Body of pancreas (tissue), 4 donors: ENCODE results near the gene CD82. TPM values are rescaled to one million over a fixed set of nuclear protein-coding genes. Genes with fewer than 3 reads are reported as not detected.

Experiments
- ATAC-seq: fragments of 150-250 bp; one replicate; pipeline ENCODE4 v1.9.1; 2016
- DNase-seq, 4 donors: peaks; one replicate each; pipeline ENCODE4 v3.0.0-alpha.2; 2019
- H3K27ac ChIP-seq, 4 donors: fragments of 200-600 bp; sonication (generic); 1 replicate in 3 of 4; 2 replicates in 1 of 4; pipeline versions ENCODE4 v1.5.1 to v1.6.1; 2016 to 2019; ENCODE audit warnings: mild to moderate bottlenecking in 1 of 4, mixed read lengths in 1 of 4, moderate library complexity in 1 of 4
- H3K27me3 ChIP-seq, 2 donors: fragments of 200-600 bp; sonication (generic); one replicate each; pipeline ENCODE4 v1.6.0; 2016; ENCODE audit warnings: mild to moderate bottlenecking in 1 of 2
- H3K36me3 ChIP-seq, 2 donors: fragments of 200-600 bp; sonication (generic); replicated peaks in 1 of 2; 2 replicates each; pipeline ENCODE4 v1.5.1; 2016; ENCODE audit warnings: low read depth in 2 of 2; ENCODE audit not compliant: insufficient read depth in 1 of 2
- H3K4me1 ChIP-seq: fragments of 200-600 bp; sonication (generic); one replicate; pipeline ENCODE4 v1.6.0; 2016
- H3K4me3 ChIP-seq, 2 donors: fragments of 200-600 bp; sonication (generic); 1 replicate in 1 of 2; 2 replicates in 1 of 2; pipeline ENCODE4 v1.5.1; 2016 to 2019
- H3K9me3 ChIP-seq, 3 donors: fragments of 200-600 bp; sonication (generic); 1 replicate in 2 of 3; 2 replicates in 1 of 3; pipeline ENCODE4 v1.5.1; 2016
- CTCF ChIP-seq, 7 experiments: fragments of 450-650 bp in 4 of 7; fragments of 200-600 bp in 3 of 7; sonication (generic) in 3 of 7; IDR thresholded peaks; one replicate each; pipeline ENCODE4 v1.5.1; 2016 to 2019; ENCODE audit warnings: antibody characterized with exemption in 7 of 7
- POLR2A ChIP-seq, 3 donors: fragments of 450-650 bp; IDR thresholded peaks; one replicate each; pipeline ENCODE4 v1.6.1; 2016; ENCODE audit warnings: antibody characterized with exemption in 3 of 3, mild to moderate bottlenecking in 2 of 3
- WGBS, 2 donors: methylation state at CpG; one replicate each; pipeline ENCODE4 v1.1.5; 2017; 5-methylcytosine and 5-hydroxymethylcytosine counted together
- intact Hi-C: fragments of 100-400 bp; cut with DNase I; formaldehyde crosslinking; loops from one replicate; pipeline ENCODE4 v1.15.1; 2023
- total RNA-seq, 2 donors: library from RNA; depleted of rRNA; stranded (reverse); fragments of >200 nt; gene quantifications; one replicate each; pipeline ENCODE4 v1.1.0, GENCODE V29; 2016

CD82 gene
- total RNA-seq, 2 donors from 2014 or later, result 11.4 to 13.5 TPM

- peaks cover 0 to 6% of the 10 kb centered on the region in 2 donors for H3K36me3 ChIP-seq
- H3K9me3 ChIP-seq, result no peaks in the 10 kb centered on the region
- no peaks in the 10 kb centered on the region for H3K27me3 ChIP-seq
- no peak for ATAC-seq
- no peak for TF ChIP-seq CTCF (IDR thresholded peaks at IDR 0.05)
- TF ChIP-seq POLR2A (IDR thresholded peaks at IDR 0.05), result no peak
- intact Hi-C loops, result no loop called here
- peak in 2 of 4 donors; percentile 6 to 8 for DNase-seq
- H3K4me3 ChIP-seq, result no peak overlapping the region
- H3K4me1 ChIP-seq, result peaks cover 6% of the 10 kb centered on the region
- 90 to 91% methylated on average over 14 to 22 of the region's 22 CpGs for WGBS, 2 donors
- H3K27ac ChIP-seq, result no peak overlapping the region
Observed at GRCh38 chr11:44618561-44619425, 53.3 kb downstream of the CD82 start.

GRCh38 chr11:44620328-44620725 lies 54.9 kb downstream of the CD82 start:
- 93 to 95% methylated on average over 2 to 5 of the region's 5 CpGs for WGBS, 2 donors

GRCh38 chr11:44621140-44621681 lies 55.7 kb downstream of the CD82 start:
- ATAC-seq, result peak; percentile 73
- H3K27me3 ChIP-seq, result no peaks in the 10 kb centered on the region
- no peak overlapping the region for H3K27ac ChIP-seq
- H3K4me1 ChIP-seq, result peaks cover 6% of the 10 kb centered on the region
- intact Hi-C loops, result loop anchor here (5.0 kb wide), 1 partner anchor 291 kb away; no protein-coding TSS in a partner anchor
- no peak for TF ChIP-seq POLR2A (IDR thresholded peaks at IDR 0.05)
- peak; percentile 66 to 85 (median 80) for TF ChIP-seq CTCF (IDR thresholded peaks at IDR 0.05)
- no peaks in the 10 kb centered on the region for H3K9me3 ChIP-seq
- DNase-seq, result peak; percentile 51 to 69 (median 59)
- no peak overlapping the region for H3K4me3 ChIP-seq
- 38 to 40% methylated on average over 18 to 24 of the region's 24 CpGs for WGBS, 2 donors
- H3K36me3 ChIP-seq, result peaks cover 0 to 3% of the 10 kb centered on the region in 2 donors

More at GRCh38 chr11:44620328-44620725, 54.9 kb downstream of the CD82 start:
- H3K9me3 ChIP-seq, result no peaks in the 10 kb centered on the region
- ATAC-seq (no peak), DNase-seq (peak in 2 of 4 donors; percentile 3 to 10)
- TF ChIP-seq POLR2A (IDR thresholded peaks at IDR 0.05) (no peak), CTCF (IDR thresholded peaks at IDR 0.05) (no peak)
- peaks cover 0 to 6% of the 10 kb centered on the region in 2 donors for H3K36me3 ChIP-seq
- peaks cover 6% of the 10 kb centered on the region for H3K4me1 ChIP-seq
- intact Hi-C loops, result loop anchor here (5.0 kb wide), 1 partner anchor 292 kb away; no protein-coding TSS in a partner anchor
- no peaks in the 10 kb centered on the region for H3K27me3 ChIP-seq
- no peak overlapping the region for H3K4me3 ChIP-seq
- H3K27ac ChIP-seq, result no peak overlapping the region

GRCh38 chr11:44621784-44622183 lies 56.3 kb downstream of the CD82 start:
- ATAC-seq, result no peak
- Histone ChIP-seq H3K4me3 (no peak overlapping the region), H3K27ac (no peak overlapping the region), H3K4me1 (peaks cover 6% of the 10 kb centered on the region), H3K9me3 (no peaks in the 10 kb centered on the region), H3K27me3 (no peaks in the 10 kb centered on the region), H3K36me3 (peaks cover 0 to 3% of the 10 kb centered on the region in 2 donors)
- peak in 1 of 4 donors; percentile 5 for DNase-seq
- intact Hi-C loops, result loop anchor here (5.0 kb wide), 1 partner anchor 291 kb away; no protein-coding TSS in a partner anchor
- TF ChIP-seq CTCF (IDR thresholded peaks at IDR 0.05) (no peak), POLR2A (IDR thresholded peaks at IDR 0.05) (no peak)
- 82 to 85% methylated on average over 8 of the region's 8 CpGs for WGBS, 2 donors
